GM12878 (cell line): Measurements from ENCODE around the gene OR9Q1. TPM values are rescaled to one million over a fixed set of nuclear protein-coding genes. Genes with fewer than 3 reads are reported as not detected.

Experiments used
- ATAC-seq: fragments of 200-7000 bp; cut with Tn5 transposase; 3 replicates; pipeline ENCODE4 v1.9.1; 2020; ENCODE audit warnings: mild to moderate bottlenecking, moderate library complexity
- BruUV-seq: library from RNA; stranded (reverse); fragments of 400-500 nt; replicated peaks from 2 replicates; lab custom pipeline; 2021; lab: Mats Ljungman, UMichigan
- CTCF ChIA-PET: fragments of 300-600 bp; sonication (Branson Sonifier 250); formaldehyde crosslinking; extraction: SDS; loops from one replicate; lab custom pipeline; 2021; ENCODE audit warnings: inconsistent platforms; lab: Yijun Ruan, JAX
- POLR2A ChIA-PET: fragments of 350-600 bp; formaldehyde crosslinking; extraction: SDS; loops from one replicate; lab custom pipeline; 2021; ENCODE audit warnings: inconsistent platforms; lab: Charles Lee
- RAD21 ChIA-PET: fragments of 300-600 bp; sonication (Branson Sonifier 250); formaldehyde crosslinking; loops from one replicate; lab custom pipeline; 2023; ENCODE audit warnings: antibody characterized with exemption; ENCODE audit not compliant: unreplicated experiment; lab: Charles Lee
- SMC1A ChIA-PET: fragments of 300-600 bp; sonication (Branson Sonifier 250); formaldehyde crosslinking; loops from one replicate; lab custom pipeline; 2023; ENCODE audit not compliant: unreplicated experiment, uncharacterized antibody; lab: Charles Lee
- DNase-seq: peaks from one replicate; pipeline ENCODE4 v3.0.0-alpha.2; 2011; ENCODE audit warnings: low read depth, low spot score
- FAIRE-seq: peaks from 3 replicates; lab custom pipeline; 2011; peaks lifted over from hg19 to GRCh38; lab: Jason Lieb, UNC
- H2AFZ ChIP-seq: 2 replicates; pipeline ENCODE4 v1.6.0; 2011; ENCODE audit warnings: low read depth, low read length, control low read depth; ENCODE audit not compliant: control insufficient read depth
- H3K27ac ChIP-seq: 2 replicates; pipeline ENCODE4 v1.5.1; 2011; ENCODE audit warnings: control low read depth; ENCODE audit not compliant: control insufficient read depth, insufficient read depth
- H3K27me3 ChIP-seq, 2 experiments: replicated peaks in 1 of 2; 2 replicates each; pipeline versions ENCODE4 v1.6.0 to v1.6.1; 2011; ENCODE audit warnings: low read length in 1 of 2; ENCODE audit not compliant: control insufficient read depth in 2 of 2, insufficient read depth in 2 of 2
- H3K36me3 ChIP-seq, 2 experiments: 2 replicates each; pipeline ENCODE4 v1.5.1; 2011; ENCODE audit warnings: low read length in 1 of 2; ENCODE audit not compliant: control insufficient read depth in 2 of 2, insufficient read depth in 2 of 2
- H3K4me1 ChIP-seq: 2 replicates; pipeline ENCODE4 v1.6.1; 2011; ENCODE audit warnings: mild to moderate bottlenecking, low read length, moderate library complexity, mixed read lengths; ENCODE audit not compliant: control insufficient read depth, insufficient read depth
- H3K4me2 ChIP-seq: 2 replicates; pipeline ENCODE4 v1.6.0; 2011; ENCODE audit warnings: control low read depth; ENCODE audit not compliant: control insufficient read depth, insufficient read depth
- H3K4me3 ChIP-seq: fragments of 200-600 bp; sonication (generic); 2 replicates; pipeline ENCODE4 v1.5.1; 2016
- H3K79me2 ChIP-seq: 2 replicates; pipeline ENCODE4 v1.6.0; 2011; ENCODE audit warnings: low read length; ENCODE audit not compliant: control insufficient read depth, insufficient read depth
- H3K9ac ChIP-seq: 2 replicates; pipeline ENCODE4 v1.8.0; 2011; ENCODE audit warnings: low read length, control low read depth, mixed read lengths; ENCODE audit not compliant: control insufficient read depth, insufficient read depth
- H3K9me3 ChIP-seq: replicated peaks from 3 replicates; pipeline ENCODE4 v1.5.1; 2011; ENCODE audit warnings: mild to moderate bottlenecking, low read length; ENCODE audit not compliant: control insufficient read depth, insufficient read depth
- H4K20me1 ChIP-seq: 2 replicates; pipeline ENCODE4 v1.6.0; 2011; ENCODE audit not compliant: control insufficient read depth, insufficient read depth
- BCL11A ChIP-seq: IDR thresholded peaks from 2 replicates; pipeline ENCODE4 v1.6.1; 2011; ENCODE audit warnings: low read depth, low read length
- CBX5 ChIP-seq: sonication (generic); IDR thresholded peaks from 2 replicates; pipeline ENCODE4 v1.6.1; 2016; ENCODE audit warnings: low read depth, moderate library complexity, mild to moderate bottlenecking, inconsistent platforms
- EP300 ChIP-seq, 2 experiments: fragments of 150-350 bp in 1 of 2; IDR thresholded peaks; 2 replicates each; pipeline ENCODE4 v1.6.1; 2011 to 2012; ENCODE audit warnings: low read depth in 2 of 2, low read length in 2 of 2, borderline replicate concordance in 1 of 2, improper control_type of control experiment in 1 of 2, inconsistent platforms in 1 of 2; ENCODE audit not compliant: control insufficient read depth in 1 of 2
- FOS ChIP-seq: IDR thresholded peaks from 3 replicates; pipeline ENCODE4 v1.6.1; 2011; ENCODE audit warnings: borderline replicate concordance; ENCODE audit not compliant: insufficient read length; ENCODE audit errors: extremely low read depth
- JUNB ChIP-seq: IDR thresholded peaks from 2 replicates; pipeline ENCODE4 v1.6.1; 2016; ENCODE audit warnings: antibody characterized with exemption, mild to moderate bottlenecking
- MTA3 ChIP-seq: IDR thresholded peaks from 2 replicates; pipeline ENCODE4 v1.6.1; 2012; ENCODE audit warnings: low read length, inconsistent platforms, borderline replicate concordance
- MYB ChIP-seq: fragments of 150-350 bp; IDR thresholded peaks from 2 replicates; pipeline ENCODE4 v1.6.1; 2014; ENCODE audit warnings: mild to moderate bottlenecking, low read depth, low read length, borderline replicate concordance
- POLR2A ChIP-seq: IDR thresholded peaks from 2 replicates; pipeline ENCODE4 v1.6.1; 2011; ENCODE audit warnings: low read depth, mild to moderate bottlenecking, low read length
- RAD21 ChIP-seq: IDR thresholded peaks from 2 replicates; pipeline ENCODE4 v1.6.1; 2011; ENCODE audit warnings: mild to moderate bottlenecking, low read depth, low read length, moderate library complexity; ENCODE audit not compliant: insufficient read depth
- SMAD5 ChIP-seq: IDR thresholded peaks from 2 replicates; pipeline ENCODE4 v1.6.1; 2016; ENCODE audit warnings: antibody characterized with exemption, low read depth
- SMC3 ChIP-seq: IDR thresholded peaks from 2 replicates; pipeline ENCODE4 v1.6.1; 2011; ENCODE audit warnings: low read length, improper control_type of control experiment, borderline replicate concordance
- SP1 ChIP-seq: IDR thresholded peaks from one replicate; pipeline ENCODE4 v1.6.1; 2011; ENCODE audit warnings: low read depth, low read length
- TCF12 ChIP-seq: IDR thresholded peaks from 2 replicates; pipeline ENCODE4 v1.6.1; 2011; ENCODE audit warnings: low read depth, mild to moderate bottlenecking, low read length
- TCF7 ChIP-seq: IDR thresholded peaks from 2 replicates; pipeline ENCODE4 v1.6.1; 2014; ENCODE audit warnings: antibody characterized with exemption, borderline replicate concordance
- ZBED1 ChIP-seq: IDR thresholded peaks from 2 replicates; pipeline ENCODE4 v1.6.1; 2016; ENCODE audit warnings: borderline replicate concordance
- ZNF384 ChIP-seq: IDR thresholded peaks from 2 replicates; pipeline ENCODE4 v1.6.1; 2012; ENCODE audit warnings: low read depth, mild to moderate bottlenecking, low read length, improper control_type of control experiment, borderline replicate concordance
- in situ Hi-C: fragments of 300-500 bp; cut with MboI; formaldehyde crosslinking; loops from 9 replicates; pipeline ENCODE4 v1.14.3; 2018; ENCODE audit warnings: mixed read lengths
- intact Hi-C: fragments of 100-400 bp; cut with micrococcal nuclease; formaldehyde crosslinking; loops from one replicate; pipeline ENCODE4 v1.14.2; 2022; ENCODE audit not compliant: unreplicated experiment
- polyA plus RNA-seq, 11 experiments: library from polyadenylated mRNA; depleted of rRNA in 4 of 11; unstranded in 6 of 11; stranded (reverse) in 5 of 11; fragments of >200 nt; fragmentation: Nextera tagmentation in 4 of 11; fragmentation: Illumina TruSeq in 1 of 11; extraction: Ambion mirVana in 4 of 11; extraction: Trizol in 1 of 11; gene quantifications; 1 replicate in 1 of 11; 2 replicates in 10 of 11; pipeline versions ENCODE4 v1.2.1 to v1.2.3, GENCODE V29; 2011 to 2016; ENCODE audit warnings: inconsistent platforms in 2 of 11, missing spikeins in 2 of 11, low read depth in 1 of 11
- total RNA-seq, 4 experiments: library from RNA; depleted of rRNA in 3 of 4; stranded (reverse); fragments of >200 nt in 3 of 4; fragmentation: Illumina TruSeq in 1 of 4; extraction: Trizol in 1 of 4; gene quantifications; 2 replicates each; pipeline versions ENCODE4 v1.2.1 to v1.2.3, GENCODE V29; 2013 to 2021
- TF ChIP-seq, protein P1 (sequence below): fragments of 450-650 bp; IDR thresholded peaks from 2 replicates; pipeline ENCODE4 v1.6.1; 2017; ENCODE audit warnings: borderline replicate concordance
- TF ChIP-seq, protein P2 (sequence below): fragments of 450-650 bp; IDR thresholded peaks from 2 replicates; pipeline ENCODE4 v1.6.1; 2017; ENCODE audit warnings: antibody characterized with exemption, mild to moderate bottlenecking, moderate library complexity
- TF ChIP-seq, protein P3 (sequence below): IDR thresholded peaks from 2 replicates; pipeline ENCODE4 v1.6.1; 2012; ENCODE audit warnings: low read length, inconsistent platforms
- TF ChIP-seq, protein P4 (sequence below): fragments of 450-650 bp; IDR thresholded peaks from 2 replicates; pipeline ENCODE4 v1.6.1; 2016; ENCODE audit warnings: mild to moderate bottlenecking

Gene OR9Q1
- total and polyA plus RNA-seq, 10 of the 15 experiments (the other 5 are each of a cell fraction or from before 2014, with no cell fraction given): not detected

DNA sequence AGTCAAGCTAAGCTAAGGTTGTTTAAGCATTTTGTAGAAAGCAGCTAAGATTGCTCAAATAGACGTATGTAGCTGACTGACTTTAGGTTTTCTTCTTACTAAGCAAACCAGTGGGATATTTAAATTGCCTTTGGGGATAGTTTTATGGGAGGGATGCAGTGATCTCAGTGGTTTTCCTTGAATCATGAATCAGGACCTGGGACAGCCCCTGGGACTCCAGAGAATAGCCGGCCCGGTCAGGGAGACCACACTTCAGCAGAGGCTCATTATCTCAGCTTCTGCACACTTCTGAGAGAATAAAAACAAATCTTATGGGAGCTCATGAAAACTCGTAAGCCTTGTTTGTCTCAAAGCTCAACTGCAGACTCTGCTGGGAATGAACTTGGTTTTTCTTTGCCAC is 101.8 kb downstream of the OR9Q1 start, which contains the start of gene OR9I1 (continued):
- TF ChIP-seq SMC3 (no peak), TCF12 (no peak), RAD21 (no peak), SMAD5 (no peak), FOS (no peak), JUNB (no peak), TCF7 (no peak), BCL11A (no peak)
- TF ChIP-seq, protein P1, sequence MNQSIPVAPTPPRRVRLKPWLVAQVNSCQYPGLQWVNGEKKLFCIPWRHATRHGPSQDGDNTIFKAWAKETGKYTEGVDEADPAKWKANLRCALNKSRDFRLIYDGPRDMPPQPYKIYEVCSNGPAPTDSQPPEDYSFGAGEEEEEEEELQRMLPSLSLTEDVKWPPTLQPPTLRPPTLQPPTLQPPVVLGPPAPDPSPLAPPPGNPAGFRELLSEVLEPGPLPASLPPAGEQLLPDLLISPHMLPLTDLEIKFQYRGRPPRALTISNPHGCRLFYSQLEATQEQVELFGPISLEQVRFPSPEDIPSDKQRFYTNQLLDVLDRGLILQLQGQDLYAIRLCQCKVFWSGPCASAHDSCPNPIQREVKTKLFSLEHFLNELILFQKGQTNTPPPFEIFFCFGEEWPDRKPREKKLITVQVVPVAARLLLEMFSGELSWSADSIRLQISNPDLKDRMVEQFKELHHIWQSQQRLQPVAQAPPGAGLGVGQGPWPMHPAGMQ: no peak

DNA sequence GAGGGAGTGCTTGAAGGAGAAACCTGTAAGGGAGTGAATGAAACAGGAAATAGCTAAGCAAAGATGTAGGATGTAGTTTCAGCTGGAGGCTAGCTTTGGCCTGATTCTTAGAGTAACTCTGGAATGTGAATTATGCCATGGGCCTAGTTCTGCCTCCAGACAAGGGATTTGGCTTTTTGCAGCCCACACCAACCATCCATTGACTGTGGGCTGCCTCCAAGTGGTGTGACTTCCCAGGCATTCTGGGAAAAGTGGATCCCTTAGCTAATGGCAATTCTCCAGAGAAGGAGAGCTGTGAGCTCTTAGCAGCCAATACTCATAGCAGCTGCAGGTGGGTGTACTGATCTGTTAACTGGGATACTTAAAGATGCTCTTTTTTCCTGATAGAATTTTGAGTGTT is 103.7 kb downstream of the OR9Q1 start:
- DNase-seq (no peak), FAIRE-seq (no peak), ATAC-seq (no peak)
- Histone ChIP-seq H2AFZ (no peak overlapping the region), H3K9ac (no peak overlapping the region), H3K9me3 (no peaks in the 10 kb centered on the region), H3K27ac (no peak overlapping the region), H3K4me1 (no peaks in the 10 kb centered on the region), H3K4me3 (no peak overlapping the region), H4K20me1 (no peaks in the 10 kb centered on the region), H3K4me2 (no peak overlapping the region), H3K36me3 (no peaks in the 10 kb centered on the region), H3K79me2 (no peaks in the 10 kb centered on the region), H3K27me3 (no peaks in the 10 kb centered on the region)
- SMC1A ChIA-PET: interaction anchor here (0.9 kb wide), 1 partner anchor 24 kb away, joined by 3 read pairs; no protein-coding TSS in a partner anchor
- POLR2A ChIA-PET: no interaction called here
- CTCF ChIA-PET: no interaction called here
- intact Hi-C loops (no loop called here), in situ Hi-C loops (no loop called here)
- RAD21 ChIA-PET: no interaction called here
- BruUV-seq: no TSS peak
- TF ChIP-seq, protein P2, sequence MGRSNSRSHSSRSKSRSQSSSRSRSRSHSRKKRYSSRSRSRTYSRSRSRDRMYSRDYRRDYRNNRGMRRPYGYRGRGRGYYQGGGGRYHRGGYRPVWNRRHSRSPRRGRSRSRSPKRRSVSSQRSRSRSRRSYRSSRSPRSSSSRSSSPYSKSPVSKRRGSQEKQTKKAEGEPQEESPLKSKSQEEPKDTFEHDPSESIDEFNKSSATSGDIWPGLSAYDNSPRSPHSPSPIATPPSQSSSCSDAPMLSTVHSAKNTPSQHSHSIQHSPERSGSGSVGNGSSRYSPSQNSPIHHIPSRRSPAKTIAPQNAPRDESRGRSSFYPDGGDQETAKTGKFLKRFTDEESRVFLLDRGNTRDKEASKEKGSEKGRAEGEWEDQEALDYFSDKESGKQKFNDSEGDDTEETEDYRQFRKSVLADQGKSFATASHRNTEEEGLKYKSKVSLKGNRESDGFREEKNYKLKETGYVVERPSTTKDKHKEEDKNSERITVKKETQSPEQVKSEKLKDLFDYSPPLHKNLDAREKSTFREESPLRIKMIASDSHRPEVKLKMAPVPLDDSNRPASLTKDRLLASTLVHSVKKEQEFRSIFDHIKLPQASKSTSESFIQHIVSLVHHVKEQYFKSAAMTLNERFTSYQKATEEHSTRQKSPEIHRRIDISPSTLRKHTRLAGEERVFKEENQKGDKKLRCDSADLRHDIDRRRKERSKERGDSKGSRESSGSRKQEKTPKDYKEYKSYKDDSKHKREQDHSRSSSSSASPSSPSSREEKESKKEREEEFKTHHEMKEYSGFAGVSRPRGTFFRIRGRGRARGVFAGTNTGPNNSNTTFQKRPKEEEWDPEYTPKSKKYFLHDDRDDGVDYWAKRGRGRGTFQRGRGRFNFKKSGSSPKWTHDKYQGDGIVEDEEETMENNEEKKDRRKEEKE: no peak
- no peak for TF ChIP-seq ZBED1
- TF ChIP-seq, protein P3, sequence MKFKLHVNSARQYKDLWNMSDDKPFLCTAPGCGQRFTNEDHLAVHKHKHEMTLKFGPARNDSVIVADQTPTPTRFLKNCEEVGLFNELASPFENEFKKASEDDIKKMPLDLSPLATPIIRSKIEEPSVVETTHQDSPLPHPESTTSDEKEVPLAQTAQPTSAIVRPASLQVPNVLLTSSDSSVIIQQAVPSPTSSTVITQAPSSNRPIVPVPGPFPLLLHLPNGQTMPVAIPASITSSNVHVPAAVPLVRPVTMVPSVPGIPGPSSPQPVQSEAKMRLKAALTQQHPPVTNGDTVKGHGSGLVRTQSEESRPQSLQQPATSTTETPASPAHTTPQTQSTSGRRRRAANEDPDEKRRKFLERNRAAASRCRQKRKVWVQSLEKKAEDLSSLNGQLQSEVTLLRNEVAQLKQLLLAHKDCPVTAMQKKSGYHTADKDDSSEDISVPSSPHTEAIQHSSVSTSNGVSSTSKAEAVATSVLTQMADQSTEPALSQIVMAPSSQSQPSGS: no peak
- TF ChIP-seq, protein P4, sequence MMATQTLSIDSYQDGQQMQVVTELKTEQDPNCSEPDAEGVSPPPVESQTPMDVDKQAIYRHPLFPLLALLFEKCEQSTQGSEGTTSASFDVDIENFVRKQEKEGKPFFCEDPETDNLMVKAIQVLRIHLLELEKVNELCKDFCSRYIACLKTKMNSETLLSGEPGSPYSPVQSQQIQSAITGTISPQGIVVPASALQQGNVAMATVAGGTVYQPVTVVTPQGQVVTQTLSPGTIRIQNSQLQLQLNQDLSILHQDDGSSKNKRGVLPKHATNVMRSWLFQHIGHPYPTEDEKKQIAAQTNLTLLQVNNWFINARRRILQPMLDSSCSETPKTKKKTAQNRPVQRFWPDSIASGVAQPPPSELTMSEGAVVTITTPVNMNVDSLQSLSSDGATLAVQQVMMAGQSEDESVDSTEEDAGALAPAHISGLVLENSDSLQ: no peak
- TF ChIP-seq ZNF384: no peak
- no peak for TF ChIP-seq POLR2A
- TF ChIP-seq MYB: no peak
- no peak for TF ChIP-seq MTA3
- TF ChIP-seq EP300 (IDR thresholded peaks at IDR 0.05; ENCODE audit: borderline replicate concordance in 1 of 2, control insufficient read depth in 1 of 2, low read depth in 2 of 2, low read length in 2 of 2): no peak
- TF ChIP-seq SP1: no peak
- TF ChIP-seq CBX5: no peak
